Esophagus squamous epithelium (tissue), 5 donors: ENCODE results near the gene CDHR4. TPM values are rescaled to one million over a fixed set of nuclear protein-coding genes. Genes with fewer than 3 reads are reported as not detected.

Experiments
- DNase-seq: peaks from one replicate; lab custom pipeline; 2025; lab: John Stamatoyannopoulos, UW
- H3K27ac ChIP-seq, 4 donors: fragments of 200-600 bp; sonication (generic); one replicate each; pipeline ENCODE4 v1.5.1; 2016 to 2019; ENCODE audit warnings: mild to moderate bottlenecking in 1 of 4
- H3K27me3 ChIP-seq, 4 donors: fragments of 200-600 bp; sonication (generic); 1 replicate in 3 of 4; 2 replicates in 1 of 4; pipeline versions ENCODE4 v1.5.1 to v1.6.0; 2017 to 2021; ENCODE audit warnings: antibody characterized with exemption in 1 of 4
- H3K36me3 ChIP-seq, 3 donors: fragments of 200-600 bp; sonication (generic); one replicate each; pipeline ENCODE4 v1.5.1; 2016 to 2019
- H3K4me1 ChIP-seq, 3 donors: fragments of 200-600 bp; sonication (generic); one replicate each; pipeline ENCODE4 v1.5.1; 2017 to 2019
- H3K4me3 ChIP-seq, 4 donors: fragments of 200-600 bp; sonication (generic); 1 replicate in 3 of 4; 2 replicates in 1 of 4; pipeline ENCODE4 v1.5.1; 2016 to 2019; ENCODE audit warnings: mild to moderate bottlenecking in 2 of 4, moderate library complexity in 1 of 4
- H3K9me3 ChIP-seq, 3 donors: fragments of 200-600 bp; sonication (generic); one replicate each; pipeline ENCODE4 v1.5.1; 2016 to 2019
- CTCF ChIP-seq, 6 experiments: fragments of 450-650 bp in 4 of 6; fragments of 200-600 bp in 2 of 6; sonication (generic) in 2 of 6; IDR thresholded peaks; one replicate each; pipeline ENCODE4 v1.5.1; 2016 to 2019; ENCODE audit warnings: antibody characterized with exemption in 6 of 6, mild to moderate bottlenecking in 4 of 6, moderate library complexity in 4 of 6
- POLR2A ChIP-seq, 4 donors: fragments of 450-650 bp; IDR thresholded peaks; one replicate each; pipeline ENCODE4 v1.6.1; 2017; ENCODE audit warnings: antibody characterized with exemption in 4 of 4, mild to moderate bottlenecking in 4 of 4, moderate library complexity in 3 of 4
- WGBS, 2 donors: methylation state at CpG; one replicate each; pipeline ENCODE4 v1.1.5; 2018; 5-methylcytosine and 5-hydroxymethylcytosine counted together
- intact Hi-C: fragments of 100-400 bp; cut with DNase I; formaldehyde crosslinking; loops from one replicate; pipeline ENCODE4 v1.15.0; 2022
- total RNA-seq, 4 donors: library from RNA; depleted of rRNA; stranded (reverse); fragments of >200 nt; gene quantifications; one replicate each; pipeline ENCODE4 v1.1.0, GENCODE V29; 2016
- donor health status: DM: yes; HTN: yes; CAD: no.

The CDHR4 gene
- total RNA-seq, 4 donors from 2014 or later = not detected

- intact Hi-C loops = no loop called here
- Histone ChIP-seq H3K4me3 (no peak overlapping the region), H3K9me3 (no peaks in the 10 kb centered on the region), H3K4me1 (peaks cover 0 to 11% (median 6%) of the 10 kb centered on the region in 3 donors), H3K27ac (no peak overlapping the region), H3K36me3 (peaks cover 0 to 23% (median 0%) of the 10 kb centered on the region in 3 donors), H3K27me3 (no peaks in the 10 kb centered on the region)
- no peak for TF ChIP-seq CTCF (IDR thresholded peaks at IDR 0.05)
- TF ChIP-seq POLR2A (IDR thresholded peaks at IDR 0.05) = no peak
- no peak for DNase-seq
- WGBS, 2 donors = 10 to 50% methylated on average over 1 of the region's 1 CpG
These were observed 40.4 kb downstream of the CDHR4 start for GRCh38 chr3:49759226-49759625.

- TF ChIP-seq CTCF (IDR thresholded peaks at IDR 0.05) = no peak
- TF ChIP-seq POLR2A (IDR thresholded peaks at IDR 0.05) = no peak
- H3K27me3 ChIP-seq = no peaks in the 10 kb centered on the region
- H3K36me3 ChIP-seq = peaks cover 0 to 8% (median 0%) of the 10 kb centered on the region in 3 donors
- WGBS, 2 donors = 68 to 72% methylated on average over 2 of the region's 2 CpGs
- no peak overlapping the region for H3K4me3 ChIP-seq
- intact Hi-C loops = no loop called here
- H3K9me3 ChIP-seq = no peaks in the 10 kb centered on the region
- DNase-seq = no peak
- H3K4me1 ChIP-seq = peaks cover 4 to 24% (median 6%) of the 10 kb centered on the region in 3 donors
- no peak overlapping the region for H3K27ac ChIP-seq
These were observed 42.5 kb downstream of the CDHR4 start for GRCh38 chr3:49757197-49757596.

- H3K9me3 ChIP-seq = no peaks in the 10 kb centered on the region
- no peaks in the 10 kb centered on the region for H3K27me3 ChIP-seq
- TF ChIP-seq POLR2A (IDR thresholded peaks at IDR 0.05) = no peak
- TF ChIP-seq CTCF (IDR thresholded peaks at IDR 0.05) = no peak
- H3K27ac ChIP-seq = no peak overlapping the region
- DNase-seq = no peak
- WGBS, 2 donors = 63 to 85% methylated on average over 1 of the region's 1 CpG
- intact Hi-C loops = no loop called here
- no peak overlapping the region for H3K4me3 ChIP-seq
- H3K4me1 ChIP-seq = peaks cover 4 to 24% (median 6%) of the 10 kb centered on the region in 3 donors
- H3K36me3 ChIP-seq = peaks cover 0 to 4% (median 0%) of the 10 kb centered on the region in 3 donors
These were observed 43.6 kb downstream of the CDHR4 start for GRCh38 chr3:49756036-49756435.

GRCh38 chr3:49754536-49754935, 45.1 kb downstream of the CDHR4 start:
- intact Hi-C loops = no loop called here

GRCh38 chr3:49751501-49751900, 48.2 kb downstream of the CDHR4 start:
- TF ChIP-seq CTCF (IDR thresholded peaks at IDR 0.05) (no peak), POLR2A (IDR thresholded peaks at IDR 0.05) (no peak)
- Histone ChIP-seq H3K36me3 (peaks cover 0 to 38% (median 4%) of the 10 kb centered on the region in 3 donors), H3K27me3 (no peaks in the 10 kb centered on the region), H3K4me3 (no peak overlapping the region), H3K27ac (no peak overlapping the region), H3K4me1 (peaks cover 4 to 24% (median 6%) of the 10 kb centered on the region in 3 donors), H3K9me3 (no peaks in the 10 kb centered on the region)
- DNase-seq = no peak
- intact Hi-C loops = no loop called here
- WGBS, 2 donors = 93 to 96% methylated on average over 4 of the region's 4 CpGs

More at GRCh38 chr3:49754536-49754935, 45.1 kb downstream of the CDHR4 start:
- H3K36me3 ChIP-seq = peaks cover 0 to 14% (median 0%) of the 10 kb centered on the region in 3 donors
- H3K4me3 ChIP-seq = no peak overlapping the region
- TF ChIP-seq POLR2A (IDR thresholded peaks at IDR 0.05) (no peak), CTCF (IDR thresholded peaks at IDR 0.05) (no peak)
- peaks cover 4 to 24% (median 6%) of the 10 kb centered on the region in 3 donors for H3K4me1 ChIP-seq
- no peaks in the 10 kb centered on the region for H3K27me3 ChIP-seq
- WGBS, 2 donors = 75 to 100% methylated on average over 1 of the region's 1 CpG
- DNase-seq = no peak
- no peak overlapping the region for H3K27ac ChIP-seq
- H3K9me3 ChIP-seq = no peaks in the 10 kb centered on the region
